H1 (cell line): Measurements from ENCODE around the gene FAM43B. TPM values are rescaled to one million over a fixed set of nuclear protein-coding genes. Genes with fewer than 3 reads are reported as not detected.

Source experiments
- CTCF ChIA-PET: fragments of 300-600 bp; sonication (Branson Sonifier 250); formaldehyde crosslinking; loops from one replicate; lab custom pipeline; 2021; ENCODE audit not compliant: partially characterized antibody; lab: Charles Lee
- POLR2A ChIA-PET: fragments of 300-600 bp; sonication (Branson Sonifier 250); formaldehyde crosslinking; loops from one replicate; lab custom pipeline; 2021; ENCODE audit warnings: inconsistent platforms; ENCODE audit not compliant: partially characterized antibody; lab: Charles Lee
- DNase-seq, 2 experiments: peaks; one replicate each; pipeline versions ENCODE4 v3.0.0 to v3.0.0-alpha.2; 2010 to 2022; ENCODE audit warnings: low spot score in 2 of 2, low read depth in 1 of 2, mixed read lengths in 1 of 2
- FAIRE-seq: peaks from 2 replicates; lab custom pipeline; 2011; peaks lifted over from hg19 to GRCh38; lab: Jason Lieb, UNC
- H2AFZ ChIP-seq: 2 replicates; pipeline ENCODE4 v1.8.1; 2012; ENCODE audit warnings: low read length, inconsistent platforms
- H2AK5ac ChIP-seq: 2 replicates; pipeline ENCODE4 v1.6.1; 2013; ENCODE audit warnings: low read depth, low read length
- H2BK120ac ChIP-seq: replicated peaks from 2 replicates; pipeline ENCODE3; 2013; ENCODE audit warnings: low read depth, low read length, inconsistent platforms
- H2BK12ac ChIP-seq: 2 replicates; pipeline ENCODE4 v1.6.1; 2013; ENCODE audit warnings: low read depth, low read length
- H2BK15ac ChIP-seq: 2 replicates; pipeline ENCODE4 v1.6.1; 2013; ENCODE audit warnings: low read length
- H2BK20ac ChIP-seq: 2 replicates; pipeline ENCODE4 v1.6.1; 2013; ENCODE audit warnings: low read length
- H2BK5ac ChIP-seq: 2 replicates; pipeline ENCODE4 v1.6.1; 2013; ENCODE audit warnings: low read depth, low read length
- H3K14ac ChIP-seq: 2 replicates; pipeline ENCODE4 v1.6.1; 2013; ENCODE audit warnings: inconsistent platforms; ENCODE audit not compliant: insufficient read length
- H3K18ac ChIP-seq: 2 replicates; pipeline ENCODE4 v1.6.1; 2013; ENCODE audit warnings: low read length; ENCODE audit errors: extremely low read depth
- H3K23ac ChIP-seq: 2 replicates; pipeline ENCODE4 v1.6.1; 2013; ENCODE audit warnings: inconsistent platforms; ENCODE audit not compliant: insufficient read length
- H3K23me2 ChIP-seq: 2 replicates; pipeline ENCODE4 v1.6.1; 2013; ENCODE audit warnings: low read depth, low read length
- H3K27ac ChIP-seq: 2 replicates; pipeline ENCODE4 v1.6.1; 2011; ENCODE audit warnings: low read depth, low read length, inconsistent platforms
- H3K27me3 ChIP-seq, 4 experiments: replicated peaks in 1 of 4; 1 replicate in 1 of 4; 2 replicates in 3 of 4; pipeline versions ENCODE4 v1.6.1 to v1.8.1; 2011 to 2013; ENCODE audit warnings: low read length in 3 of 4, mild to moderate bottlenecking in 3 of 4, inconsistent platforms in 2 of 4, mixed read lengths in 2 of 4, moderate library complexity in 1 of 4; ENCODE audit not compliant: control insufficient read depth in 3 of 4, insufficient read depth in 3 of 4; ENCODE audit errors: extremely low read depth in 1 of 4
- H3K36me3 ChIP-seq, 4 experiments: 2 replicates each; pipeline versions ENCODE4 v1.6.1 to v1.8.1; 2011 to 2013; ENCODE audit warnings: mild to moderate bottlenecking in 4 of 4, low read length in 3 of 4, moderate library complexity in 2 of 4, control low read depth in 1 of 4, inconsistent platforms in 1 of 4; ENCODE audit not compliant: insufficient read depth in 4 of 4, control insufficient read depth in 2 of 4
- H3K4ac ChIP-seq: replicated peaks from 2 replicates; pipeline ENCODE3; 2013; ENCODE audit warnings: low read length, low read depth, mixed read lengths, inconsistent platforms; ENCODE audit not compliant: insufficient read length
- H3K4me1 ChIP-seq, 4 experiments: replicated peaks in 1 of 4; 1 replicate in 1 of 4; 2 replicates in 3 of 4; pipeline versions ENCODE4 v1.6.1 to v1.8.1; 2011 to 2013; ENCODE audit warnings: low read length in 3 of 4, inconsistent platforms in 2 of 4, mixed read lengths in 1 of 4; ENCODE audit not compliant: insufficient read depth in 4 of 4, control insufficient read depth in 3 of 4
- H3K4me2 ChIP-seq, 2 experiments: 2 replicates each; pipeline versions ENCODE4 v1.6.1 to v1.8.1; 2011 to 2013; ENCODE audit warnings: low read depth in 2 of 2, low read length in 2 of 2, control low read depth in 1 of 2, inconsistent platforms in 1 of 2, mild to moderate bottlenecking in 1 of 2; ENCODE audit not compliant: insufficient read depth in 1 of 2
- H3K4me3 ChIP-seq, 4 experiments: fragments of 200-600, 300-600 bp in 1 of 4; sonication (generic), shearing (Covaris generic), sonication (Bioruptor Twin) in 1 of 4; 2 replicates each; pipeline versions ENCODE4 v1.5.1 to v1.8.1; 2011 to 2016; ENCODE audit warnings: low read length in 4 of 4, low read depth in 3 of 4, control low read depth in 2 of 4, inconsistent platforms in 2 of 4, mild to moderate bottlenecking in 2 of 4, mixed read lengths in 1 of 4, moderate library complexity in 1 of 4; ENCODE audit not compliant: insufficient read depth in 2 of 4; ENCODE audit errors: extremely low read depth in 1 of 4
- H3K56ac ChIP-seq: replicated peaks from 2 replicates; pipeline ENCODE3; 2013; ENCODE audit warnings: low read depth, mild to moderate bottlenecking, mixed read lengths, low read length, inconsistent platforms; ENCODE audit not compliant: insufficient read length
- H3K79me1 ChIP-seq: 2 replicates; pipeline ENCODE4 v1.6.1; 2013; ENCODE audit warnings: low read depth, low read length, control low read depth
- H3K79me2 ChIP-seq, 2 experiments: 2 replicates each; pipeline versions ENCODE4 v1.6.1 to v1.8.1; 2012 to 2013; ENCODE audit warnings: low read length in 2 of 2, mild to moderate bottlenecking in 2 of 2, inconsistent platforms in 1 of 2; ENCODE audit not compliant: insufficient read depth in 2 of 2, control insufficient read depth in 1 of 2
- H3K9ac ChIP-seq, 4 experiments: replicated peaks in 1 of 4; 1 replicate in 1 of 4; 2 replicates in 3 of 4; pipeline versions ENCODE4 v1.6.1 to v1.8.1; 2011 to 2013; ENCODE audit warnings: low read depth in 3 of 4, low read length in 3 of 4, control low read depth in 2 of 4, mild to moderate bottlenecking in 2 of 4, moderate library complexity in 2 of 4, inconsistent platforms in 1 of 4; ENCODE audit errors: extremely low read depth in 1 of 4
- H3K9me3 ChIP-seq, 2 experiments: 2 replicates each; pipeline versions ENCODE4 v1.6.1 to v1.8.1; 2012 to 2013; ENCODE audit warnings: mild to moderate bottlenecking in 2 of 2, moderate library complexity in 2 of 2, control low read depth in 1 of 2, inconsistent platforms in 1 of 2, low read depth in 1 of 2, low read length in 1 of 2, mixed read lengths in 1 of 2; ENCODE audit not compliant: insufficient read depth in 2 of 2
- H4K20me1 ChIP-seq, 2 experiments: replicated peaks in 1 of 2; 2 replicates each; pipeline versions ENCODE3 to v1.8.1; 2011 to 2013; ENCODE audit warnings: inconsistent platforms in 2 of 2, low read length in 2 of 2, mild to moderate bottlenecking in 1 of 2; ENCODE audit not compliant: insufficient read depth in 2 of 2, control insufficient read depth in 1 of 2
- H4K5ac ChIP-seq: 2 replicates; pipeline ENCODE4 v1.6.1; 2013; ENCODE audit warnings: low read length, low read depth, mixed read lengths, inconsistent platforms; ENCODE audit not compliant: insufficient read length
- H4K8ac ChIP-seq: 2 replicates; pipeline ENCODE4 v1.8.0; 2013; ENCODE audit warnings: mild to moderate bottlenecking, moderate library complexity, low read length, inconsistent platforms; ENCODE audit not compliant: insufficient read depth; ENCODE audit errors: extremely low read depth
- H4K91ac ChIP-seq: replicated peaks from 2 replicates; pipeline ENCODE3; 2013; ENCODE audit warnings: low read length, mixed read lengths, inconsistent platforms; ENCODE audit not compliant: insufficient read length
- ATF2 ChIP-seq: IDR thresholded peaks from 2 replicates; pipeline ENCODE4 v1.6.1; 2012; ENCODE audit warnings: low read length, inconsistent platforms
- CBX8 ChIP-seq: fragments of 300-800, 300-1000 bp; sonication (generic); IDR thresholded peaks from 2 replicates; pipeline ENCODE4 v1.7.1; 2016; ENCODE audit warnings: low read depth, low read length, borderline replicate concordance
- CHD2 ChIP-seq: IDR thresholded peaks from 2 replicates; pipeline ENCODE4 v1.6.1; 2012; ENCODE audit warnings: low read length, improper control_type of control experiment
- EGR1 ChIP-seq: IDR thresholded peaks from 2 replicates; pipeline ENCODE4 v1.6.1; 2011; ENCODE audit warnings: low read depth, low read length, borderline replicate concordance
- FOSL1 ChIP-seq: IDR thresholded peaks from 2 replicates; pipeline ENCODE4 v1.6.1; 2011; ENCODE audit warnings: mild to moderate bottlenecking, low read depth, low read length, moderate library complexity; ENCODE audit not compliant: insufficient read depth
- NANOG ChIP-seq: IDR thresholded peaks from 2 replicates; pipeline ENCODE4 v1.6.1; 2011; ENCODE audit warnings: low read length, low read depth, mild to moderate bottlenecking, inconsistent platforms; ENCODE audit not compliant: insufficient read depth, poor library complexity, severe bottlenecking
- POLR2A ChIP-seq, 2 experiments: IDR thresholded peaks; 1 replicate in 1 of 2; 2 replicates in 1 of 2; pipeline ENCODE4 v1.6.1; 2011; ENCODE audit warnings: low read depth in 2 of 2, low read length in 2 of 2, mild to moderate bottlenecking in 2 of 2; ENCODE audit errors: control extremely low read depth in 1 of 2
- SP1 ChIP-seq: IDR thresholded peaks from 2 replicates; pipeline ENCODE4 v1.6.1; 2011; ENCODE audit warnings: low read depth, low read length
- WGBS, 2 experiments: shearing (Covaris generic) in 1 of 2; methylation state at CpG; one replicate each; pipeline versions ENCODE4 v1.1.6 to v1.1.7; 2013 to 2015; ENCODE audit warnings: low lambda C conversion rate in 2 of 2, mixed read lengths in 2 of 2, inconsistent platforms in 1 of 2, low coverage in 1 of 2, missing lambda C conversion rate in 1 of 2; ENCODE audit not compliant: insufficient replicate concordance in 2 of 2, insufficient coverage in 1 of 2, insufficient read length in 1 of 2; ENCODE audit errors: extremely low coverage in 1 of 2, missing lambda C conversion rate in 1 of 2; 5-methylcytosine and 5-hydroxymethylcytosine counted together
- polyA plus RNA-seq, 7 experiments: library from polyadenylated mRNA; depleted of rRNA in 3 of 7; stranded (reverse) in 5 of 7; unstranded in 2 of 7; fragments of >200 nt in 5 of 7; fragments of 200-250 nt in 2 of 7; gene quantifications; 1 replicate in 5 of 7; 2 replicates in 1 of 7; 4 replicates in 1 of 7; pipeline versions ENCODE4 v1.2.1 to v1.2.3, GENCODE V29; 2011 to 2013; ENCODE audit warnings: missing spikeins in 2 of 7, mixed read lengths in 2 of 7
- total RNA-seq: library from RNA; stranded (reverse); fragmentation: NEBNext Ultra II Directional; extraction: Animal tissue kit (Norgen Biotek cat#: 25700); gene quantifications from 2 replicates; pipeline ENCODE4 v1.2.1, GENCODE V29; 2021
- TF ChIP-seq, protein P1 (sequence below), 3 experiments: IDR thresholded peaks; 1 replicate in 2 of 3; 2 replicates in 1 of 3; pipeline versions ENCODE4 v1.5.1 to v1.6.1; 2011; ENCODE audit warnings: low read length in 3 of 3, mild to moderate bottlenecking in 3 of 3, inconsistent platforms in 2 of 3, low read depth in 1 of 3, moderate library complexity in 1 of 3; ENCODE audit not compliant: insufficient read depth in 1 of 3; ENCODE audit errors: control extremely low read depth in 1 of 3

Gene FAM43B
- total and polyA plus RNA-seq, 2 of the 8 experiments (the other 6 are each of a cell fraction or from before 2014, with no cell fraction given) = 0.88 to 2.2 TPM

DNA sequence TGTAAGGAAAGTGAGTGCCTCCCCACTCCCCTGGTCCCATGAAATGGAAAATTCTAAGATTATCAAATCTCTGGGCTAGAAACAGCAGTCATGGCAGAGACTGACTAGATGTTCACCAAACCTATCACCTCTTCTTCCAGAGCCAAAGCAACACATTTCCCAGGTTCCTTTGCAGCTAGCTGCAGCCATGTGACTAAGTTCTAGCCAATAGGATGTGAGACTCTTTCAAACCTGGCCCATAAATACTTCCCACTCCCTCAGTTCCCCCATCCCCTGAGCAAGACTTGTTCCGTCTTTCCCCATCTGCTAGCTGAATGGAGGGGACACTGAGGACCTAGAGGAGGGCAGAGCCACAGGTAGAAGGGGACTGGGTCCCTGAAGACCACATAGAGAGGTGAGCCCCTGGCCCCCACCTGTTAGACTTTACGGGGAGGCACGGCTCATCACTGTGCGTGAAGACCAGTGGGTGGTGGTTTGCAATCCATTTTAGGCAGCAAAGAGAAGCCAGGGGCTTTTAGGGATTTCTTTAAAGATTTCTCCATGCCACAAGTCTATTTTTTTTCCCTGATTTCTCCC, 17.2 kb downstream of the FAM43B start:
- Histone ChIP-seq H3K23ac (no peak overlapping the region), H3K23me2 (no peaks in the 10 kb centered on the region), H2AK5ac (no peak overlapping the region), H3K4ac (no peak overlapping the region), H3K14ac (no peak overlapping the region), H2BK12ac (no peak overlapping the region), H3K18ac (no peak overlapping the region), H2AFZ (no peak overlapping the region), H2BK20ac (no peak overlapping the region), H3K36me3 (no peaks in the 10 kb centered on the region), H2BK5ac (no peak overlapping the region), H4K8ac (no peak overlapping the region), H2BK15ac (no peak overlapping the region), H3K9ac (no peak overlapping the region), H3K27ac (no peak overlapping the region), H3K56ac (no peak overlapping the region), H3K4me1 (no peaks in the 10 kb centered on the region), H3K79me2 (no peaks in the 10 kb centered on the region), H4K5ac (no peak overlapping the region), H3K27me3 (peaks cover 0 to 9% (median 0%) of the 10 kb centered on the region in 4 experiments; a peak in 1 of 7 replicates), H4K20me1 (no peaks in the 10 kb centered on the region), H3K9me3 (peaks cover 3 to 4% of the 10 kb centered on the region in 2 experiments; a peak in 1 of 4 replicates), H3K4me2 (no peak overlapping the region), H3K4me3 (no peak overlapping the region), H4K91ac (no peak overlapping the region), H2BK120ac (no peak overlapping the region), H3K79me1 (no peaks in the 10 kb centered on the region)
- 87% methylated on average over 4 of the region's 4 CpGs; no CpG with 5 or more reads in 1 of the 2 experiments for WGBS, 2 experiments
- POLR2A ChIA-PET = no interaction called here
- no peak for DNase-seq
- CTCF ChIA-PET = interaction anchor here (1.0 to 2.5 kb wide), 2 partner anchors 64 to 70 kb away, joined by 4 to 13 read pairs; no protein-coding TSS in a partner anchor
- no peak for FAIRE-seq
- TF ChIP-seq POLR2A (IDR thresholded peaks at IDR 0.05; ENCODE audit: control extremely low read depth in 1 of 2, low read depth in 2 of 2, low read length in 2 of 2) (no peak), NANOG (no peak), FOSL1 (no peak), SP1 (no peak), CBX8 (no peak), CHD2 (no peak), ATF2 (no peak), EGR1 (no peak)
- TF ChIP-seq, protein P1, sequence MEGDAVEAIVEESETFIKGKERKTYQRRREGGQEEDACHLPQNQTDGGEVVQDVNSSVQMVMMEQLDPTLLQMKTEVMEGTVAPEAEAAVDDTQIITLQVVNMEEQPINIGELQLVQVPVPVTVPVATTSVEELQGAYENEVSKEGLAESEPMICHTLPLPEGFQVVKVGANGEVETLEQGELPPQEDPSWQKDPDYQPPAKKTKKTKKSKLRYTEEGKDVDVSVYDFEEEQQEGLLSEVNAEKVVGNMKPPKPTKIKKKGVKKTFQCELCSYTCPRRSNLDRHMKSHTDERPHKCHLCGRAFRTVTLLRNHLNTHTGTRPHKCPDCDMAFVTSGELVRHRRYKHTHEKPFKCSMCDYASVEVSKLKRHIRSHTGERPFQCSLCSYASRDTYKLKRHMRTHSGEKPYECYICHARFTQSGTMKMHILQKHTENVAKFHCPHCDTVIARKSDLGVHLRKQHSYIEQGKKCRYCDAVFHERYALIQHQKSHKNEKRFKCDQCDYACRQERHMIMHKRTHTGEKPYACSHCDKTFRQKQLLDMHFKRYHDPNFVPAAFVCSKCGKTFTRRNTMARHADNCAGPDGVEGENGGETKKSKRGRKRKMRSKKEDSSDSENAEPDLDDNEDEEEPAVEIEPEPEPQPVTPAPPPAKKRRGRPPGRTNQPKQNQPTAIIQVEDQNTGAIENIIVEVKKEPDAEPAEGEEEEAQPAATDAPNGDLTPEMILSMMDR (IDR thresholded peaks at IDR 0.05; ENCODE audit: control extremely low read depth in 1 of 3, insufficient read depth in 1 of 3, low read depth in 1 of 3, low read length in 3 of 3) = no peak
